Amygdala (tissue), 56 donors: Measurements from ENCODE around the gene BLOC1S4.
"Not testable (repeated sequence)": the region's sequence is repeated elsewhere in the genome, so short reads cannot be mapped to it uniquely, and the experiment has no call there.

Source experiments
- DNase-seq, 56 donors: peaks; one replicate each; lab custom pipeline; 2025; lab: John Stamatoyannopoulos, UW

BLOC1S4 gene

DNA sequence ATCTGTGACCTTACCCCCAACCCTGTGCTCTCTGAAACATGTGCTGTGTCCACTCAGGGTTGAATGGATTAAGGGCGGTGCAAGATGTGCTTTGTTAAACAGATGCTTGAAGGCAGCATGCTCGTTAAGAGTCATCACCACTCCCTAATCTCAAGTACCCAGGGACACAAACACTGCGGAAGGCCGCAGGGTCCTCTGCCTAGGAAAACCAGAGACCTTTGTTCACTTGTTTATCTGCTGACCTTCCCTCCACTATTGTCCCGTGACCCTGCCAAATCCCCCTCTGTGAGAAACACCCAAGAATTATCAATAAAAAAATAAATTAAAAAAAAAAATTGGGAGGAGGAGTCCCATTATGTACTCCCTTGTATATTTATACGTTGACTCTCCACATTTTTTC lies 40.4 kb downstream of the BLOC1S4 start:
- not testable (repeated sequence) for DNase-seq

GRCh38 chr4:6758728-6759127 lies 42.8 kb downstream of the BLOC1S4 start:
- DNase-seq: no peak

GRCh38 chr4:6760865-6761264 lies 44.9 kb downstream of the BLOC1S4 start:
- no peak for DNase-seq

DNA sequence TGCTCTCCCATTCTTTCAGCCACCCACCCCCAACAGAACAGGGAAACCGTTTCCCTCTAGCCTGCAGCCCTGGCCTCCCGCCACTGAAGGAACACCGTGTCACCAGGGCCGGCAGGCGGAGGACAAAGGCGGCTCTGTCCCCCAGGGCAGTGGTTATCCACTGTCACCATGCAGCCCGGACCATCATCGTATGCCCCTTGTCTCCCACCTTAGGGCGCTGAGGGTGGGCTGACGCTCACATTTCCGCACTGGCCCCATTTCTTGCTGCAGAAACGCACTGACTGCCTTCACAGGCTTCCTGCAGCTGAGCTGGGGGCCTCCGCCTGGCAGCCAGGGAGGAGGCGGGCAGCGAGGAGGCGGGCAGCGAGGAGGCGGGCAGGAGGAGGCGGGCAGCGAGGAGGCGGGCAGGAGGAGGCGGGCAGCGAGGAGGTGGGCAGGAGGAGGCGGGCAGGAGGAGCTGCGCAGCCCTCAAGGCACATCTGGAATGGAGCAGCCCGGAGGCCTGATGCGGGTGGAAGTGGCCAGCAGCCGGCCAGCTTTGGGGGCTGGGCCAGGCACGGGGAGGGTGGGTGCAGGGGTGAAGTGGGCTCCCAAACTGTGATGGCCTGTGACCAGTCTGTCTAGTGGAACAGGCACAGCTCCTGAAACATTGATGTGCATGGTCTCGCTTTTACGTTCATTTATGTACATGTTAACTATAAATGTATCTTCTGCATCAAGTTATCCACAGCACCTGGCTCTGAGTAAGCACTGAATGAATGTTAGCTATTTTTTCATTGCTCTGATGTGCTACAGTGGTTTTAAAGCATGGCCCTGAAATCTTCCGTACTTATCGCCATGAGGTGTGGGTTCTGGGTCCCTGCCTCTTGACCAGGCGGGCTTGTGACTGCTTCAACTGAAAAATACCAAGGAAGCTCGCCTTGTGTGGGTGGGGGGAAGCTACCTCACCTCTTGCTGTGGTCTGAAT lies 46.0 kb downstream of the BLOC1S4 start:
- peak in 38 of 56 donors; percentile 35 to 87 (median 62) for DNase-seq

- DNase-seq: no peak
Measured at GRCh38 chr4:6763330-6763851, 47.4 kb downstream of the BLOC1S4 start.

GRCh38 chr4:6764976-6765620 lies 49.1 kb downstream of the BLOC1S4 start:
- DNase-seq: no peak

- DNase-seq: no peak
Measured at GRCh38 chr4:6765703-6766102, 49.7 kb downstream of the BLOC1S4 start.
